D721Med (cell line): ENCODE data around the gene SPDL1.

Source experiments
- DNase-seq: peaks from one replicate; pipeline ENCODE4 v3.0.0; 2011; ENCODE audit warnings: low spot score; ENCODE audit not compliant: insufficient read length
- FAIRE-seq: peaks from 2 replicates; lab custom pipeline; 2011; peaks lifted over from hg19 to GRCh38; lab: Jason Lieb, UNC
- CTCF ChIP-seq: IDR thresholded peaks from 2 replicates; pipeline ENCODE4 v1.5.1; 2012; ENCODE audit warnings: mild to moderate bottlenecking, control low read depth; ENCODE audit not compliant: insufficient read depth; ENCODE audit errors: missing control alignments

The SPDL1 gene

GRCh38 chr5:169551696-169552095, 31.9 kb upstream of the SPDL1 start:
- no peak for FAIRE-seq
- DNase-seq, result no peak
- TF ChIP-seq CTCF, result no peak

- TF ChIP-seq CTCF, result no peak
- FAIRE-seq (no peak), DNase-seq (no peak)
Observed at GRCh38 chr5:169554251-169554650, 29.3 kb upstream of the SPDL1 start.

GRCh38 chr5:169557838-169558237, 25.7 kb upstream of the SPDL1 start:
- no peak for TF ChIP-seq CTCF
- DNase-seq (no peak), FAIRE-seq (no peak)

GRCh38 chr5:169561893-169562292, 21.7 kb upstream of the SPDL1 start:
- FAIRE-seq (no peak), DNase-seq (no peak)
- no peak for TF ChIP-seq CTCF

GRCh38 chr5:169563369-169563768, 20.2 kb upstream of the SPDL1 start:
- FAIRE-seq, result no peak
- no peak for TF ChIP-seq CTCF
- DNase-seq, result no peak

- no peak for FAIRE-seq
- no peak for TF ChIP-seq CTCF
Observed at GRCh38 chr5:169566202-169566601, 17.4 kb upstream of the SPDL1 start.

GRCh38 chr5:169567079-169567478, 16.5 kb upstream of the SPDL1 start:
- TF ChIP-seq CTCF, result no peak
- DNase-seq (no peak), FAIRE-seq (no peak)

More at GRCh38 chr5:169566202-169566601, 17.4 kb upstream of the SPDL1 start:
- no peak for DNase-seq
